ENCODE measurements around the gene CTLA4.

The CTLA4 gene

DNA sequence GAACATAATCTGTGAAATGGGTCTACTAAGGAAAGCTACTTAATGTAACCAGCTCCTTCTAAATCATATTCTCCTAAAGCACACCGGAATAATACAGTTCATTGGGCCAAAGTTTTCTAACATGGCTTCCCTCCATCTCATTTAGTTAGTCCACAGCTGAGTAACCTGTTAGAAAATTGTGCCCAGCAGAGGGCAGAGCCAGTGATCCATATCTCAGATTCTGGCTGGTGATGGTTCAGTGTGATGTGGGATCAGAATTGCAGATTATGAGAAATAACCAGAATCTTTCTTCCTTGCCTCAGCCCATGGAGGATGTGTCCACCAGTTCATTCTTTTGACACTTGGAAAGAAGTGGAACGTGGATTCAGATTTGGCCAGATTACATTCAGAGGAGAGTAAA is 9.4 kb upstream of the CTLA4 start:
- H3K9me3 ChIP-seq, result no peaks in the 10 kb centered on the region
- H3K4me1 ChIP-seq, result no peaks in the 10 kb centered on the region
- peaks cover 13% of the 10 kb centered on the region; the same call in 1 of the 2 replicates for H3K27me3 ChIP-seq
- no peaks in the 10 kb centered on the region for H3K36me3 ChIP-seq
- no peak overlapping the region for H3K4me3 ChIP-seq (ENCODE audit: low read depth, low read length)
- no peak for TF ChIP-seq CTCF (IDR thresholded peaks at IDR 0.05; ENCODE audit: low read depth, low read length)
- DNase-seq, result no peak

DNA sequence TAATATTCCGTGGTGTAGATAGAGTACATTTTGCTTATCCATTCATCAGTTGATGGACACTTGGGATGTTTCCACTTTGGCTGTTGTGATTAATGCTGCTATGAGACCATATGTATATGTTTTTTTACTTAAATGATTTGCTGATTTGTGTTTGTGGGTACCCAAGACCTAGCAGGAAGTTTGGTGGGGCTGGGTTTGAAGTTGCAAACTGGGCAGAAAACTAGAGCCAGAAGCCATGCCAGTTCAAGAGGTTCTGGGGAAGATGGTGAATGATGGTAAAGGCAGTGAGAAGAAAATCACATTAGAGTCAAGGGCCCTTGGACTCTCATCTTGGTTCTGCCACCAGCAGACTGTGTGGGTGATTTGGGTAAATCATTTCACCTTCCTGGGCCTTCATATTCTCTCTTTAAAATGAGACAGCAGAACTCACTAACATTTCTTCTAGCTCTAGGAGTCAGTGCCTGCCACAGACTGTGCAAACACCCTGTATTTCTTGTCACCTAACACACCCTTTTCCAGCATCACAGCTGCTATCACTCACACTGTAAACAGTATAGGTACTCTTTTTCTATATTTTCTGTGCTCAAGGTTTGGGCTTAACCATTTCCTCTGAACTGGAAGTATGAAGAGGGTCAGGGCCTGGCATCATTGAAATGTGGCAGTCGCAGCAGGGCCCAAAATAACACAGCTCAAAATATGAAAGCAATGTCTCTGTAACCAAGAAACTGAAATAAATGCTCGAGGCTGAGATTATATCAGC is 8.4 kb upstream of the CTLA4 start:
- DNase-seq, result no peak
- no peaks in the 10 kb centered on the region for H3K4me1 ChIP-seq
- TF ChIP-seq CTCF (IDR thresholded peaks at IDR 0.05; ENCODE audit: low read depth, low read length), result no peak

GRCh38 chr2:203861197-203861596 is 6.4 kb upstream of the CTLA4 start:
- DNase-seq, result no peak
- Histone ChIP-seq H3K9me3 (no peaks in the 10 kb centered on the region; the same call in 1 of the 2 replicates), H3K4me1 (no peaks in the 10 kb centered on the region), H3K36me3 (no peaks in the 10 kb centered on the region), H3K27me3 (peaks cover 5% of the 10 kb centered on the region; the same call in 1 of the 2 replicates), H3K4me3 (ENCODE audit: low read depth, low read length) (no peak overlapping the region)
- TF ChIP-seq CTCF (IDR thresholded peaks at IDR 0.05; ENCODE audit: low read depth, low read length), result no peak

More for the DNA sequence above, 8.4 kb upstream of the CTLA4 start:
- Histone ChIP-seq H3K4me3 (ENCODE audit: low read depth, low read length) (no peak overlapping the region), H3K27me3 (peaks cover 13% of the 10 kb centered on the region; the same call in 1 of the 2 replicates), H3K9me3 (no peaks in the 10 kb centered on the region), H3K36me3 (no peaks in the 10 kb centered on the region)

DNA sequence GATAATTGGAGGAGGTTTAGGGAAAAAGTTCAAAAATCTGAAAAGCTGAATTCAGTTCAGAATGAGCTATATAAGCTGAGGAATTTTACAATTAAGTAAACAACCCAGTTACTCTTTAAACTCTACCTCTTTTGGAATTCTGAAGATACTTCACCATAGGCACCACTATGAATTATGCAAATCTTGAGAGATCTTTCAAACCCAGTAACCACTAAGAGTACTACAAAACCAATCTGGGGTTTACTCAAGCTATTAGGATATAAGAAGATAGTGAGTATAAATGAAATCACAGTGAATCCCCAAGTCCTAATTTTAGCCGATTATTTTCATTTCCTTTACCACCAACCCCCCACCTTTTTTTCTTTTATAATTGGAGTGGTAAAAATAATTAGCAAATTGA is 6.0 kb upstream of the CTLA4 start:
- H3K9me3 ChIP-seq, result no peaks in the 10 kb centered on the region; the same call in 1 of the 2 replicates
- no peak for DNase-seq
- H3K27me3 ChIP-seq, result peaks cover 5% of the 10 kb centered on the region; the same call in 1 of the 2 replicates
- no peak for TF ChIP-seq CTCF (IDR thresholded peaks at IDR 0.05; ENCODE audit: low read depth, low read length)
- no peak overlapping the region for H3K4me3 ChIP-seq (ENCODE audit: low read depth, low read length)
- H3K36me3 ChIP-seq, result no peaks in the 10 kb centered on the region
- no peaks in the 10 kb centered on the region for H3K4me1 ChIP-seq

DNA sequence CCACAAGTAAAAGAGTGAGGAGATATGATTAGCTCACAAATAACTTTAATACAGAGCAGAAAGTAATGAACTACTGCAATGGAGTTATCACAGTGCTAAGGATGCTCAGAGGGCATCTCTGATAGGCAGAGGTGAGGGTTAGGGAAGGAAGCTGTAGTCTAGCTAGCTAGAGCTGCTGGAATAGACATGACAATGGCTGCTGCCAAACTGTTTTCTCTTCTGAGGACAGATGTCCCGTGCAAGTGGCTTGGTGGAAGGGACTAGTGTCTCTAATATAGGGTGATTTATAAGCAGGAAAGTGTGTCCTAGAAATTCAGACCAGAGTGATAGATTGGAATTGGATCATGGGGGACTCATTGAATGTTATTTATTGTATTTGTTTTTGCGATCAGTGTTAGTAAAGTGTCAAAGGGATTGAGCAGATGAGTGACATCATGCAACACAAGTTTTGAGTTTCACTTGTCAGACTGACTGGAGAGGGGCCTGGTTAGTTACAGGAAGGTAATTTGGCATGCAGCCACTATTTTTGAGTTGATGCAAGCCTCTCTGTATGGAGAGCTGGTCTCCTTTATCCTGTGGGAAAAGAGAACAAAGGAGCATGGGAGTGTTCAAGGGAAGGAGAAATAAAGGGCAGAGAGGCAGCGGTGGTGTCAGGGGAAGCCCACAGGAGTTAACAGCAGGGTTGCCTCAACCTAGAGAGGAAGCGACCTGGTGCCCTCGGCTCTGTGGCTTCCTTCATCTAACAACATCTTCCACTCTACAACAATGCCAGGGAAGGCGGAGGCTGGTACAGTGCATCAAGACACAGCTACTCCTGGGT is 1.9 kb downstream of the CTLA4 start:
- H3K36me3 ChIP-seq, result no peaks in the 10 kb centered on the region
- H3K4me3 ChIP-seq (ENCODE audit: low read depth, low read length), result no peak overlapping the region
- no peaks in the 10 kb centered on the region; the same call in 1 of the 2 replicates for H3K9me3 ChIP-seq
- H3K4me1 ChIP-seq, result no peaks in the 10 kb centered on the region
- peaks cover 3% of the 10 kb centered on the region; the same call in 1 of the 2 replicates for H3K27me3 ChIP-seq
- TF ChIP-seq CTCF (IDR thresholded peaks at IDR 0.05; ENCODE audit: low read depth, low read length), result no peak
- DNase-seq, result no peak
